Measurements from ENCODE around the gene VCP.

VCP gene

DNA sequence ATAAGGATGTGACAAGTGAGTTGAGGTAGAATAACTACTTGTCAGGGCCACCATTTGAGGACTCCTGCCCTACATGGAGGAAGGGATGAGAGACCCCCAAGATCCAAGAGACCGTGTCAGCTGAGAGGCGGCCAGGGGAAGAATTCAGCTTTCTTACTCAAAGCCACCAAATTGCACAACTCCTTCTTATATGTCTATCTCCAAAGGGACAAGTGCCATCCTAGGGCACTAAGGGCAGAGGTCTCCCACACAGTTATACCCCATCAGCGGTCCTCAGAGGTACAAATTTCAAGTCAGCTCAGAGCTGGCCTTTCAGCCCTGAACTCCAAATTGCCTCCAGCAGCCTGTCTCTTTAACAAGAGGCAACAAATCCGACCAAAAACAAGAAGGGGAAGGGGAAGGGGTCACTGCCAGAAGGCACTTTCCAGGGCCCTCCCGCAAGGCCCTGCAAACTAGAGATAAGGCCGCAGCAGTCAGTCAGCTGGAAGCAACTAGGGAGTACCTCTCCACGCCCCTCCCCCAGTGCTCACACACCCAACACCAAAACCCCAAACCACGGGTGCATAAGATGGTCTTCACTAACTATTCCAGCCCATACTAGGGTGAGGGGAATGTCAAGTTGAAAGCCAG is 36.6 kb upstream of the VCP start:
- Histone ChIP-seq H3F3A (ENCODE audit: insufficient read depth) (no peaks in the 10 kb centered on the region), H3K9ac (ENCODE audit: low read length) (no peak overlapping the region), H4K20me1 (ENCODE audit: low read depth, low read length) (no peaks in the 10 kb centered on the region), H3K9me3 (ENCODE audit: insufficient read depth, low read length) (no peaks in the 10 kb centered on the region), H3K27me3 (ENCODE audit: low read length) (no peaks in the 10 kb centered on the region), H3K9me2 (replicated peaks; ENCODE audit: insufficient read depth, low read length) (no peaks in the 10 kb centered on the region), H3K36me3 (ENCODE audit: low read length) (no peaks in the 10 kb centered on the region), H3K79me2 (ENCODE audit: insufficient read depth, low read length) (no peaks in the 10 kb centered on the region), H3K4me3 (ENCODE audit: insufficient read depth, low read length, poor library complexity, severe bottlenecking) (no peak overlapping the region), H2AFZ (ENCODE audit: low read depth, low read length, severe bottlenecking) (no peak overlapping the region), H3K27ac (ENCODE audit: low read depth, low read length) (no peak overlapping the region), H3K4me2 (ENCODE audit: low read depth, low read length, poor library complexity, severe bottlenecking) (no peak overlapping the region)
- no peak for TF ChIP-seq EZH2phosphoT487 (conservative IDR thresholded peaks at IDR 0.05; ENCODE audit: low read length)
- TF ChIP-seq, protein P1, sequence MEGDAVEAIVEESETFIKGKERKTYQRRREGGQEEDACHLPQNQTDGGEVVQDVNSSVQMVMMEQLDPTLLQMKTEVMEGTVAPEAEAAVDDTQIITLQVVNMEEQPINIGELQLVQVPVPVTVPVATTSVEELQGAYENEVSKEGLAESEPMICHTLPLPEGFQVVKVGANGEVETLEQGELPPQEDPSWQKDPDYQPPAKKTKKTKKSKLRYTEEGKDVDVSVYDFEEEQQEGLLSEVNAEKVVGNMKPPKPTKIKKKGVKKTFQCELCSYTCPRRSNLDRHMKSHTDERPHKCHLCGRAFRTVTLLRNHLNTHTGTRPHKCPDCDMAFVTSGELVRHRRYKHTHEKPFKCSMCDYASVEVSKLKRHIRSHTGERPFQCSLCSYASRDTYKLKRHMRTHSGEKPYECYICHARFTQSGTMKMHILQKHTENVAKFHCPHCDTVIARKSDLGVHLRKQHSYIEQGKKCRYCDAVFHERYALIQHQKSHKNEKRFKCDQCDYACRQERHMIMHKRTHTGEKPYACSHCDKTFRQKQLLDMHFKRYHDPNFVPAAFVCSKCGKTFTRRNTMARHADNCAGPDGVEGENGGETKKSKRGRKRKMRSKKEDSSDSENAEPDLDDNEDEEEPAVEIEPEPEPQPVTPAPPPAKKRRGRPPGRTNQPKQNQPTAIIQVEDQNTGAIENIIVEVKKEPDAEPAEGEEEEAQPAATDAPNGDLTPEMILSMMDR (IDR thresholded peaks at IDR 0.05; ENCODE audit: insufficient read depth, low read length, poor library complexity, severe bottlenecking), result no peak

DNA sequence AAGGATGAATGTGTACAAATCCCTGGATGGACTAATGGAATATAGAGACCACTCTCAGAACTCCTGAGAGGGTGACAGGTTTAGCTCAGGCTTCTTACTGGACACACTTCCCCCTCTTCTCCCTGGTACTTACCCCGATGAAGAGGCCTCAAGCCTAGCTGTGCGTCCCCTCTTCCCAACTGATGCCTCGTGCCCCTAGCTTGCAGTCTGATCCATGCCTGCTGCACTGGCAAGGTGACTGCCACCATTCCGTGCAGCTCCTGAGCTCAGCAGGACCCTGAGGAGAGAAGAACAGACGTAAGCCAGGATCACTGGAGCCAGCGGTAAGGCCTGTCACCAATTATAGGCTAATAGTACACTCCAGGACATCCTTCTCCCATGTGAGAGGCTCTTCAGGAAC is 36.0 kb upstream of the VCP start:
- H3K9me3 ChIP-seq (ENCODE audit: insufficient read depth, low read length), result no peaks in the 10 kb centered on the region
- no peaks in the 10 kb centered on the region for H3K27me3 ChIP-seq (ENCODE audit: low read length)
- H3K9me2 ChIP-seq (replicated peaks; ENCODE audit: insufficient read depth, low read length), result no peaks in the 10 kb centered on the region
- H3K27ac ChIP-seq (ENCODE audit: low read depth, low read length), result no peak overlapping the region
- H3K4me2 ChIP-seq (ENCODE audit: low read depth, low read length, poor library complexity, severe bottlenecking), result no peak overlapping the region
- H3K4me3 ChIP-seq (ENCODE audit: insufficient read depth, low read length, poor library complexity, severe bottlenecking), result no peak overlapping the region
- no peaks in the 10 kb centered on the region for H3K79me2 ChIP-seq (ENCODE audit: insufficient read depth, low read length)
- no peak overlapping the region for H3K9ac ChIP-seq (ENCODE audit: low read length)
- TF ChIP-seq, protein P1 (IDR thresholded peaks at IDR 0.05; ENCODE audit: insufficient read depth, low read length, poor library complexity, severe bottlenecking), result no peak
- no peak for TF ChIP-seq EZH2phosphoT487 (conservative IDR thresholded peaks at IDR 0.05; ENCODE audit: low read length)
- no peaks in the 10 kb centered on the region for H4K20me1 ChIP-seq (ENCODE audit: low read depth, low read length)
- no peaks in the 10 kb centered on the region for H3K36me3 ChIP-seq (ENCODE audit: low read length)
- H3F3A ChIP-seq (ENCODE audit: insufficient read depth), result no peaks in the 10 kb centered on the region
- H2AFZ ChIP-seq (ENCODE audit: low read depth, low read length, severe bottlenecking), result no peak overlapping the region

DNA sequence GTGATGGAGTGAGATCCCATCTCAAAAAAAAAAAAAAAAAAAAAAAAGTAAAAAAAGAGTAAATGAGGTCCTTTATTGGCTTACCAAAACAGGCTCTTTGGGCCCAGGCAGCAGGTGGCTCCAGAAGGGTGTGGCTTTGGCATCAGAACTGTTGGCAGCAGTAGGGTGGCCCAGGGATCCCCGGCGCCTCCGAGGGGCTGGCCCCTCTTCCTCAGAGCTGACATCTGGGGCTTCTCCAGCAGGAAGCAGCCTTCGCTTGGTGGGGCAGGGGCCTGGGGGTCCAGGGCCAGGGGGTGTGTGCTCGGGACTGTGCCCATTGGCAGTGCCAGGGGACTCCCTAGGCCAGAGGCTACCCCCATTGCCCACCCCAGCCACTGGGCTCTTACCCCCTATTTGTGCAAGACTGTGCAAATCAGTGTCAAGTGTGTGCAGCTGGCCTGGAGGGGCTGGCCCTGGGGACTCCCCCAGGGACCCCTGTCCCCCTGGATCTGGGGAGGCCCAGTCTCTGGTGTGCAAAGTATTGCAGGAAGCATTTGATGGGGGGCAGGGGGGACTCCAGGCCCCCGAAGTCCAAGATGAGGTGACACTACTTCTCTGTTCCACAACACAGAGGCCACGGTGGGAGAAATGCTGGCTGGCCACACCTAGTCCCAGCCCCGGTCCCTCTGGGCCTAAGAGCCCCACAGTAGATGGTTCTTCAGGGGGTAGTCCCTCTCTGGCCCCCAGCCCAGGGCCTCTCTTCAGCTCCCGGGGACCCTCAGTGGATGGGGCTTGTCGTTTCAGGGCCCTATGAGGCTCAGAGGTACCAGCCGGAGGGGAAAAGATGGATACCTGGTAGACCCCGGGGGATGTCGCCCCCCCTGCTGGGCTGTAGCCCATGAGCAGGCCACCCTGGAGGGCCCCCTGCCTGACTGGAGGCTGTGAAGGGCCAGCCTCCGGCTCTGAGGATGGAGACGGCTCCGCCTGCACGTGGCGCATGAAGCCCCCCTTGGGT is 35.2 kb upstream of the VCP start:
- no peak overlapping the region for H3K27ac ChIP-seq (ENCODE audit: low read depth, low read length)
- no peak for TF ChIP-seq EZH2phosphoT487 (conservative IDR thresholded peaks at IDR 0.05; ENCODE audit: low read length)
- TF ChIP-seq, protein P1 (IDR thresholded peaks at IDR 0.05; ENCODE audit: insufficient read depth, low read length, poor library complexity, severe bottlenecking), result no peak
- H2AFZ ChIP-seq (ENCODE audit: low read depth, low read length, severe bottlenecking), result no peak overlapping the region
- H4K20me1 ChIP-seq (ENCODE audit: low read depth, low read length), result no peaks in the 10 kb centered on the region
- no peak overlapping the region for H3K4me3 ChIP-seq (ENCODE audit: insufficient read depth, low read length, poor library complexity, severe bottlenecking)
- H3K27me3 ChIP-seq (ENCODE audit: low read length), result no peaks in the 10 kb centered on the region
- H3K4me2 ChIP-seq (ENCODE audit: low read depth, low read length, poor library complexity, severe bottlenecking), result no peak overlapping the region
- H3K9me3 ChIP-seq (ENCODE audit: insufficient read depth, low read length), result no peaks in the 10 kb centered on the region
- H3K36me3 ChIP-seq (ENCODE audit: low read length), result no peaks in the 10 kb centered on the region
- H3F3A ChIP-seq (ENCODE audit: insufficient read depth), result no peaks in the 10 kb centered on the region
- H3K9ac ChIP-seq (ENCODE audit: low read length), result no peak overlapping the region
- peaks cover 3% of the 10 kb centered on the region for H3K79me2 ChIP-seq (ENCODE audit: insufficient read depth, low read length)
- H3K9me2 ChIP-seq (replicated peaks; ENCODE audit: insufficient read depth, low read length), result no peaks in the 10 kb centered on the region
